ENCODE results near the gene DENND4A.
"Not testable (repeated sequence)": the region's sequence is repeated elsewhere in the genome, so short reads cannot be mapped to it uniquely, and the experiment has no call there.

DENND4A gene

GRCh38 chr15:65629548-65629947, 162.5 kb downstream of the DENND4A start:
- no peak for FAIRE-seq

DNA sequence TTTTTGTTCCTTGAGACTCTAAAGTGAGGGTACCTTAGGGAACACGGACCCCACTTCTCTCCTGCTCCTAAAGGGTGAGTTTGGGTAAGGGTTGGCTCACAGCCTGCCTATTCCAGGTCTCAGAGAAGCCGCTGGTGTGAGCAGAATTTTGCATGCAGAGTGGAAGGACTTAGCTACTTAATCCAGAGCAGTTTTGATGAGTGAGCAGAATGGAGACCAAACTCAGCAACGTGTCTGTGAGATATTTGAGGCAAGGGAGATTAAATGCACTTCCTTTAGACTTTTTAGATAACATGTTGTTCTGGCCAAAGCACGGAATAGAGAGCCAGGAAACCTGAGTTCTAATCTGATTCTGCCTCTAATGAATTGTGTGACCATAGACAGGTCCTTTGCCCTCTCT, 165.2 kb downstream of the DENND4A start:
- no peak for FAIRE-seq

- no peak for FAIRE-seq
Observed at GRCh38 chr15:65623103-65623502, 169.0 kb downstream of the DENND4A start.

- FAIRE-seq, result no peak
Observed at GRCh38 chr15:65621638-65622037, 170.5 kb downstream of the DENND4A start, which contains the start of gene SLC24A1. SLC24A1 (plus strand) TSS chr15:65621938; CDS start chr15:65624081, 2,143 bp downstream.

- FAIRE-seq, result no peak
Observed at GRCh38 chr15:65620833-65621232, 171.3 kb downstream of the DENND4A start.

DNA sequence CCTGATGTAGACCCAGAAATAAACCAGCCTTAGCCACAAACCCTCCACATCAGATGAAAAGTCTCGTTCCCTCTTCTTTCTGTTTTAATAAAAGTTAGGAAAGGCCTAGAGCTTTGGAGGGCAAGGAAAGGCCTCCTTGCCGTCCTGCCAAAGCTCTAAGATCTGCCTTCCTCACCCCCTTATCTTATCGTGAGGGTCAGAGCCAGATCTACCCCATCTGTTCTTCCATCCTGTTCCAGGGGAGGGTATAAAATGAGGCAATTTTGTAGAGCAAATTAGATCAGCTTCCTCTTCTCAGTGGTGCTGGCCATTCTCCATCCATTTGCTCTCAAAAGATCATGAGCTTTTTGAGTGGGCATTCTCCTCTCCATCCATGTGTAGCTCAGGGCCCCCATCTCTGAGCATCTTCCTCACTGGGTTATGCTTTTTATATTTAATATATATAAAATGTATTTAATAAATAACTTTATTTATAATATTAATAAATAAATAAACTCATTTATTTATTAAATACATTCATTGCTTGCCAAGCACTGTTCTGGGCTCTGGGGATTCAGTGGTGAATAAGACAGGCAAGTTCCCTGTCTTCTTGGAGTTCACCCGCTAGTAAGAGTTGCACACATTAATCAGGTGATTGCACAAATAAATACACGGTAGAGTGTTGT, 172.3 kb downstream of the DENND4A start:
- no peak for FAIRE-seq

DNA sequence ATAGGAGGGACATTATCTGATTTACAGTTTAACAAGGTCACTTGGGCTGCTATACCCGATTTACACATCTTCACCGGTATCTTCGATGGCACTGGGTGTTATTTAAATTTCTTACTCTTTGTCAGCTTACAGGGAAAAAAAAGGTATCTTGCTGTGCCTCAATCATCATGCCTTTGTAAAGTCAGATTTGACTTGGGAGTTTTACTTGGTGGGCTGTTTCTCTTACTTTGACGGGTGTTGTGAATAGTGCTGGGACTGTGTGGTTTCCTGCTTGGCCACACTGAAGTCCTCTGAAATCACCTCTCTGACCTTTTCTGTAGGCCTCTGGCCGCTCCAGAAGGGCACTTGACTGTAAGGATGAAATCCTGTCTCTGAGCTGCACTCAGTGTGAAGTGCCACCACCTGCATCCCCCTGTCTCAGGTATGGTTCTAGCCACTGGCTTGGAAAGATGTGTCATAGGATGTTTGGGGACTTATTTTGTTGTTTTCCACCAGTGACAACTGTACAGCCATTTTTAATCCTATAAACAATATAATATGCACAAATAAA, 173.5 kb downstream of the DENND4A start:
- no peak for FAIRE-seq

- FAIRE-seq, result not testable (repeated sequence)
Observed at GRCh38 chr15:65615887-65616286, 176.2 kb downstream of the DENND4A start.

DNA sequence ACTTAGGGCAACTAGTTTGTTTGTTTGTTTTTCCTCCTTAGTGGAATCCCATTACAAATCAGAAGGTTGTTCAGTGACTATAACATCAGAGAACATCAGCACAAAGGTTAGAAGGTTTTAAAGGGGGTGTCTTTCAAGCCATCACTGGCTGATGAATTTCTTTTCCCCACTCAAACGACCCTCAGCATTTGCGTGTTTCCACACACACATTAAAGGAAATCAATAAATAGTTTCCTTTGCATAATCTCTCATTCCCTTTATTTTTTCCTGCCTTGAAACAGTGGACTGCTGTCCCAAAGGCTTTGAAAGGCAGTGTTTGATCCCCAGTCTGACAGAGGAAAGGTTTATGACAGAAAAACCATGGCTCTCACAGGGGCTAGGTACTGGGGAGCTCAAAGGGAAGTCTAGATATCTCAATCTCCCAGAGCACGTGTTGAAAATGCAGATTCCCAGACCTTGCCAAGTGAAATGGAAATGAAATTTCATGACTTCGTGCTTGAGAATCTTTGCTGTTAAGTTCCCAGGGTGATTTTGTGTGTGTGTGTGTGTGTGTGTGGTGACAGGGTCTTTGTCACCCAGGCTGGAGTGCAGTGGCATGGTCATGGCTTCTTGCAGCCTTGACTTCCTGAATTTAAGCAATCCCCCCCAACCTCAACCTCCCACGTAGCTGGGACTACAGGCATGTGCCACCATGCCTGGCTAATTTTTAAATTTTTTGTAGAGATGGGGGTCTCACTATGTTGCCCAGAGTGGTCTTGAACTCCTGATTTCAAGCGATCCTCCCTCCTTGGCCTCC, 178.9 kb downstream of the DENND4A start:
- FAIRE-seq, result no peak

DNA sequence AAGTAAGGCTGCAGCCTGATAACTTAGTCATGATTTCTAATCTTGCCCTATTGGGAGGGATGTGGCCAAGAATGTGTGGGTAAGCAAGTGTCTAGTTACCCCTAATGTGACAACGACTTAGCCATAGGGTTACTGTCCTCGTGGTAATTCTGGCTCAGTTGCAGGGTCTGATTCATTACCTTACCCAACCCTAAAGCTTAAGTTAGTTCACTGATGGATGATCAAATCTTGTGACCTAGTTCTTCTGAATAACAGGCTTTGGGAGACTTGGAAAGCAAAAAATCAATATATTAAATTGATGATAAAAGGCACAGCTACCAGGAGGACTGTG, 179.5 kb downstream of the DENND4A start:
- FAIRE-seq, result no peak

DNA sequence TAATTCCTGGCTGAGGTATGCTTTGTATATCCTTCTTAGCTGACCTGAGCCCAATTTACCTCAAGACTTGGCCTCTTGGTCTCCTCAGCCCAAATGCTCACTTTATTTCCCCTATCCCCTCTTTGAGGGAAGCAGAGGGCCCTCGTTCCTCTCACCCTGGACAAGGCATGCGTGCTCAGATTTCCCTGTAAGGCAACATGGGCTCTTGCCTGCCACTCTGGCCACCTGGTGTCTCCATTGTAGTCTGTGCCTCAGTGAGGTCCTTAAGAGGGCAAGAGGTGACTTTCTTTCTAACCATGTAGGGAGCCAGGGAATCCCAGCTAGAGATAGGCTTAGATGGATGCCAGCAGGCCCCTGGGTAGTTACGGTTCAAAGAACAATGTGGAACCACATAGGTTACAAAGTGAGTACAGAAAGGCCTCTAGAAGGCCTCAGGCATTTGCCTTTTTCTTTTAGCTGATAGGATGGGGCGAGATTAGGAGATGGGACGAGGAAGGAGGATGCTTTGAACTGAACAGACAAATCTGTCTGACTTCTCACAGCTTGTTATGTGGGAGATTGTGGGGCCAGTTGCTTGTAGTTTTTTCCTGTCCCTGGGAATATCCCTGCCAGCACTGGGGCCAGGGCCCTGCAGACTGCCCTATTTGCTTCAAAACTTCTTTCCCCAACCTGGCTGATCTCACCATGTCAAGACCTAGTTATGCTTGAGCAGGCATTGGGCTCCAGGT, 180.0 kb downstream of the DENND4A start:
- FAIRE-seq, result no peak

DNA sequence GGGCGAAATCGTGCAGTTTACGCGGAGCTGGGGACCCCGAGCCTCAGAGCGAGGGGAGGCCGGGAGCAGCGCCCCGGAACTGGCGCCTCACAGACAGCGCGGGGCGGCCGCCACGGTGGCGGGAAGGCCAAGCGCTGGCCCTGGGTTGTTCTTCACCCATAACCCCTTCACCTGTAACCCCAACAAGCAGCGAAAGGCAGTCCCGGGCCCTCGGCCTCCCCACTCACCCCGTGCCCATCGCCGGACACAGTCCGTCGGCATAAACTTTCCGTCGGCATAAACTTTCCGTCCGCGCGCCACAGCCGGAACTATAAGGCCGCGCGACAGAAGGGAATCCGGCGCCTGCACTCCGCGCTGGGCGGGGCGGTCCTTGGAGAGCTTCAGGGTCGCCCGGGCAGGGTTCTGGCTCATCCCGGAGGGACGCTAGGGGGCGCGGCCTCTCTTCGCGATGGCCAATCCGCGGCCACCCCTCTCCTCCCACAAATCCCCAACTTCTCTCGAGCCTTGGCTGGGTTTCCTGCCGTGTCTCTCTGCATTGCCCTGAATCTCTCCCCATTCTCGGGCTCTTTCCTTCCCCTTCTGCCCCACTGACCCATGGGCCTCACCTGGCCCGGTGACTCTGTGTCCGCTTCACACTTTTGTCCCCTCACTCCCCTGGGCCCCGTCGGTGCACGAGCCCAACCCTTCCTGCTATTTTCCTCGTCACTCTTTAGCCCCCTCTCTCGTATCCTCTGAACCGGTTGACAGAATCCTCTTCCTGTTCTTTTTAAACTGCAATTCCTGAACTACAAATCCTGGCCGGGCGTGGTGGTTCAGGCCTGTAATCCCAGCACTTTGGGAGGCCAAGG, 181.0 kb downstream of the DENND4A start, which contains the start of gene INTS14:
INTS14 (minus strand) TSS at position 261 of the 848 bp plus-strand sequence. CDS start 3,751 bp downstream, outside the sequence.
- peak; percentile 93 for FAIRE-seq

All from endometrium (tissue), 2 donors.